ENCODE measurements around the gene TMC5.
"Not testable (repeated sequence)": the region's sequence is repeated elsewhere in the genome, so short reads cannot be mapped to it uniquely, and the experiment has no call there.

TMC5 gene

DNA sequence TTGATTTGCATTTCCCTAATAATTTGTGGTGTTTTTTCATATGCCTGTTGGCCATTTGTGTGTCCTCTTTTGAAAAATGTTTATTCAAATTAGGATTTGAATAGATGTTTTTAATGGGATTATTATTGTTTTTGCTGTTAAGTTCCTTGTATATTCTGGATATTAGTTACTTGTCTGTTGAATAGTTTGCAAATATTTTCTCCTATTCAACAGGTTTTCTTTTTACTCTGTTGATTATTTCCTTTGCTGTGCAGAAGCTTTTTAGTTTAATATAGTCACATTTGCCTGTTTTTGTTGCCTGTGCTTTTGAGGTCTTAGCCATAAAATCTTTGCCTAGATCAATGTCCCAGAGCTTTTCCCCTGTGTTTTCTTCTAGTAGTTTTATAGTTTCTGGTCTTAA lies 94.6 kb downstream of the TMC5 start:
- DNase-seq: no peak

GRCh38 chr16:19513377-19514053 lies 95.8 kb downstream of the TMC5 start:
- DNase-seq: peak in 1 of 2 donors; percentile 2

DNA sequence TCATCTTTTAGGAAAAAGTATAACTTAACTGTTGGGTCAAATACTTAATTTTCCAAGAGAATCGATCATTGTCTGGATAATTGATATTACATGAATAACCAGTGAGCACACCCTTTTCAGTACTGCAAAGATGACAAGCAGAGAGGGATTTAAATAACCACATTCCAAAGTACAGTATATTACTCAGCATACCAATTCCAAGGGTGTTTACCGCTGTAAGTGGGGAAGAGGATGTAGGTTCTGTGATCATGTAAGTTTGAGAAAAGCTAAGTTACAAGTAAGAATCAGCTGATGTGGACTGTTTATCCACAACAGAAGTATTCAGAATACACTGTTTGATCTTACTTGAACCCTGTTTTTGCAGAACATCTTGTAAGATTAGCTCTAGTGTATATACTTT lies 98.1 kb downstream of the TMC5 start:
- DNase-seq: no peak

DNA sequence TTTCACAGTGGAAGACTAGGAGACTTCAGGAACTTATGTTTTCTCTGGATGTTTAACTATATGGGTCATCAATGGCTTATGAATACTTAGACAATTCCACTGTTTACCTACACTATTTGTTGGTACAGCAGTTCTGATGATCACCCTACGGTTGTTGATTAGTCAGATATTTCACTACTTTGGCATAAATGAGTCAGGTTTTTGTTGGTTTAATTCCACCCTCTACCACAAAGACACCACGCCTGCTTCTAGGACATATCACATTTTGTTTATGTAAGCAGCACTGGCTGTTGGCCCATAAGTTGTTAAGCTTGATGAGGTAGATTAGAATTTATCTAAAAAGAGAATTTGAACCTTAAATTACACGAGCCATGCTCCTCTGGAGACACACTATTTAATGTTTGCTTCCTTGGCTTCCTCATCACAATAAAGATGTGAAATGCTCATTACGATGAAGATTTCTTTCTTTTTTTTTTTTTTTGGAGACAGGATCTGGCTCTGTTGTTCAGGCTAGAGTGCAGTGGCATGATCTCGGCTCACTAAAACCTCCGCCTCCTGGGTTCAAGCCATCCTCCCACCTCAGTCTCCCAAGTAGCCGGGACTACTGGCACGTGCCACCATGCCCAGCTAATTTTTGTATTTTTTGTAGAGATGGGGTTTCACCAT lies 99.9 kb downstream of the TMC5 start:
- no peak for DNase-seq

DNA sequence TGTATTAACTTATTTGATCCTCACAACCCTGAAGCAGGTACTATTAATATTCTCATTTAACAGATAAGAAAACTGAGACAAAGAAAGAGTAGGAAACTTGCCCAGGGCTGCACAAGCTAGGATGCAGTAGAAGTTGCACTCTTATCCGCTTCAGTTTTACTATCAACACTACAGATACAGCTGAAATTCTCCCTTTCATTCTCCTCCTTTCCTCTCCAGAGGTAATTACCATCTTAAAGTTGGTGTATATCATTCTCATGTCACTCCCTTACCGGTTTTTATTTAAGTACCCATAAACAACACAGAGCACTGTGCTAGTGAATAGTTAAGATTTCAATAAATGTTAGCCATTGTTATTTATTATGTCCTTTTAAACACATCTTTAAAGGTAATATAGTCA lies 100.7 kb downstream of the TMC5 start:
- no peak for DNase-seq

GRCh38 chr16:19520861-19521331 lies 103.2 kb downstream of the TMC5 start:
- peak in 1 of 2 donors; percentile 18 for DNase-seq

- DNase-seq: peak; percentile 93 to 94
Observed at GRCh38 chr16:19521471-19522396, 104.1 kb downstream of the TMC5 start, which contains the start of gene GDE1. TSS of gene GDE1 (minus strand) at chr16:19522098. CDS start at chr16:19521964, 134 bp downstream.

- DNase-seq: no peak
Observed at GRCh38 chr16:19522397-19522732, 104.7 kb downstream of the TMC5 start.

DNA sequence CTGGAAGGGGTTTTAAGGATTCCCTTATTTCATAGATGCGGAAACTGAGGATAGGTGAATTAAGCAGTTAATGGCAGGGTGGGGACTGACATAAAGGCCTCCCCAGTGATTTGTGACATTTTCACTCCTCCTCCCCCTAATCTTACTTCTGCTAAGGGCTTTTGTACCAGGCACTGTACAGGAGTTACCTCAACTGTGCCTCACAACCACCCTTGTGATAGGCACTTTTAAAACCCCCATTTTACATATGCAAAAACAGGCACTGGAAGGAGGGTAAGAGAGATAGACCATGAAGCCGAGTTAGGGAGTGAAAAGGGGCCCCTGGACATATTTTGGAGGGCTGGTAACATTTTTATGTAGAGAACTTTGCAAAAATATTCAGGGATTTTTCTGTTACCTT lies 105.1 kb downstream of the TMC5 start:
- no peak for DNase-seq

- no peak for DNase-seq
Observed at GRCh38 chr16:19523184-19523558, 105.5 kb downstream of the TMC5 start.

DNA sequence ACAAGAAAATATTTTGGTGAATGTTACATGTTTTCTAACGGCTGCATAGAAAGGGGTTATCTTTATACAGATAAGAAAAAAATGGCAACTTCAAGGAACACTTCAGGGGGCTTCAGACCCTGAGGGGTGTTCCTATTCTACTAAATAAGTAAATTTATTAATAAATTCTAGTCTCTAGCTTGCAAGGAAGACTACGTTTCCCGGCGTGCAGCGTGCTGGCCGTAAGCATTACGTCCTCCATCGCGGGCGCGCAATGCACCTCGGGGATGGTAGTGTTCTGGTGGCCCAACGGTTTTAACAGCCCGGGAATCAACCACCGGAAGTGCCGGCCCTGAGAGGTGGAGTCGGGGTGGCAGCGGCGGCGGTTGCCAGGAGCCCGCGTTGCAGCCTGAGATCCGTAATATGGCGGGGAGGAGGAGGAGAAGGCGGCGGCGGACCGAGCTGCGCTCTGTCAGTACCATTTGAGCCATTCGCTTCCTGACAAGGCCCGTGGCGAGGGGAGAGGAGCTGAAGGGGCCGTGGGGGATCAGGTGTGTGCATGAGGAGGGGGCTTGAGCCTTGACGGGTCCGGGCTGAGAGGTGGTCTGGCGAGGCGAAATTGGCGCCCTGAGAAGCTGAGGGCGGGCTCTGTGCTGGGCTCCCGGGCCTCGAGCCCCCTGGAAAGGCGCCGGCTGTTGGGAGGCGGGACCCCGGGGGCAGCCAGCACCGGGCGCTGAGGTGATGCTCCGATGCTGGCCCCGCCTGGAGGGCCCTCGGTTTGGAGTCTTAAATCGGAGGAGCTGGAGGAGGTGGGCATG lies 106.1 kb downstream of the TMC5 start, which contains the start of gene CCP110:
Gene CCP110 (plus strand): TSS at position 384 of the 797 bp plus-strand sequence. CDS start 3,940 bp downstream, outside the sequence.
- DNase-seq: peak; percentile 94 to 95

DNA sequence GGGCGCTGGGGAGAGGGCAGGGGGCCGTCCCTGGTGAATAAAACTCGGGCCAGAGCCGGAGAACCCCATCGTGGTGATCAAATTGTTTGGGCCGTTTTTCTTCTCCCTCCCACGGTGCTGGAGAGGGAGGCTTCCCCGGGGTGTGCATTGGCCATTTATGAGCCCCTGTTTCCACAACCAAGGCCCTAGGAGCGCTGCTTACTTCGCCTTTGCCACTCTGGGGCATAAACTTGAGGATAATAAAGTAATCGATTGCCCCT lies 106.6 kb downstream of the TMC5 start:
- peak in 1 of 2 donors; percentile 1 for DNase-seq

- peak in 1 of 2 donors; percentile 12 for DNase-seq
Observed at GRCh38 chr16:19524616-19525384, 107.1 kb downstream of the TMC5 start.

DNA sequence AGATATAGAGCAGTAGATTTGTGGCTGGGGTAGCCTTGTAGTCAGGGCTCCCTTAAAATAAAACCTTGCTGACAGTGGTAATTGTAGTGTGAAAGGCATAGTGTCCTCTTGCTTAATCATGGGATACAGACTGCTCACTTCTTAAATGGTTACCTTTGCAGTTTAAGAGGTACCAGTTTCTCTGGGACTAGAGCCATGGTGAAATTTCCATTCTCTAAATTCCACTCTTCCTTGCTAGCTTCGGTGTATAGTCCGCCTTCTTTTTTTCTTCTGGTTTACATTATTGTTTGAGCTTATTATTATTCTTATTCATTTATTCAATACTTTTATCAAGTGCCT lies 107.7 kb downstream of the TMC5 start:
- DNase-seq: no peak

DNA sequence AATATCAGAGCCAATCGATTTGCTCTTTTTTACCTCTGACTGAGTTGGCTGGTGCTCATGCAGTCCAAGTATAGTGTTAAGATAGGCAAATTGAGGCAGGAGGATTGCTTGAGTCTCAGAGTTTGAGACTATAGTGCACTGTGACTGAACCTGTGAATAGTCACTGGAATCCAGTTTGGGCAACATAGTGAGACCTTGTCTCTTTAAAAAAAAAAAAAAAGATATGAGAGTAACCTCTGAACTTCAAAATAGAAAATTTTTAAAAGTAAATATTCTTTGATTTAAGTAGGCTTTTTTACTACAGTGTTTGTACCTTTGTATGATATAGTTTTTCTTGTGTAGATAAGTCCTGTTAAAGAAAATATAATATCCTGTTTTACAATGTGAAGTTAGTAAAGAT lies 109.5 kb downstream of the TMC5 start:
- DNase-seq: no peak

- no peak for DNase-seq
Observed at GRCh38 chr16:19528666-19529065, 111.0 kb downstream of the TMC5 start.

DNA sequence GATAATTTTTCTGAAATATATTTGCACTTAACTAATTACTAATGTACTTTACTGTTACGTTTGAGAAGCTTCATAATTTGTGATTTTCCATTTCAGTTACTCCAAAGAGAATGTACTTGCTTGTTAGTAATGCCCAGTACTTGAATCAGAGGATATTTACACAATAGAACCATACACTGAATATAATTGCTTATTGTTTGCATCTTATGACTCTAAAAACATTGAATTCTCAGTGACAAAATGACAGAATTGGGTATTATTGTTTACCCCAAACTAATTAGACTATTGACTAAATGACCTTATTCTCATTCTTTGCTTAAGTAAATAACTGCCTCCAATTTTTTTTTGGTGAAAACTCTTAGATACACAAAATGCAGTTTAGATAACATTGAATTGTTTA lies 114.9 kb downstream of the TMC5 start:
- no peak for DNase-seq

DNA sequence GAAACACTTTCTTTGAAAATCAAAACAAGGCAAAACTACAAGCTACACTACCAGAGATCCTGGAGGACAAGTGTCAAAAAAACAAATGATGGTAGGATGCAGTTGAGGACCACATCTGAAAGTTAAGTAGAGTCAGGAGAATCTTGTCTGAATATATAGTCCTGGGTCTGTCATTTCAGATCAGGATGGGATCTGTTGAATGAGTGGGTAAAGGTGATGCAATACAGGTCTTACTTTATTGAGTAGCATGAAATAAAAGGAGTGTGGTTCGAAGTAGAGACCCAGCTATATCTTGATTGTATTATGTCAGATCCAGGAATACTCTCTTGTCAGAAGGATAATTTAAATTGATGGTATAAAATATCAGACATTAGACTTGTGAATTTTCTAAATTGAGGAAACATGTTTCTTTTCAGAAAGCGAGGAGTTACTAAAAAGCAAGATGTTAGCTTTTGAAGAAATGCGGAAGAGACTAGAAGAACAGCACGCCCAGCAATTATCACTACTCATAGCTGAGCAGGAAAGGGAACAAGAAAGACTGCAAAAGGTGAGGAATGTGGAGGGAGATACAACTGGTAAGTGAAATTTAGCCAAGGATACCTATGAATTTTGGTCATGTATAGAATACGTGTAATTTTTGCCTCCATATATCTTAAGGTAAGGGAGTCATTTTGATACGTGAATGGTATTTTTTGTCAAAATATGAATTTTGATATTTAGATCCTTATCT lies 122.7 kb downstream of the TMC5 start:
- no peak for DNase-seq

- no peak for DNase-seq
Observed at GRCh38 chr16:19542138-19542821, 124.6 kb downstream of the TMC5 start.

DNA sequence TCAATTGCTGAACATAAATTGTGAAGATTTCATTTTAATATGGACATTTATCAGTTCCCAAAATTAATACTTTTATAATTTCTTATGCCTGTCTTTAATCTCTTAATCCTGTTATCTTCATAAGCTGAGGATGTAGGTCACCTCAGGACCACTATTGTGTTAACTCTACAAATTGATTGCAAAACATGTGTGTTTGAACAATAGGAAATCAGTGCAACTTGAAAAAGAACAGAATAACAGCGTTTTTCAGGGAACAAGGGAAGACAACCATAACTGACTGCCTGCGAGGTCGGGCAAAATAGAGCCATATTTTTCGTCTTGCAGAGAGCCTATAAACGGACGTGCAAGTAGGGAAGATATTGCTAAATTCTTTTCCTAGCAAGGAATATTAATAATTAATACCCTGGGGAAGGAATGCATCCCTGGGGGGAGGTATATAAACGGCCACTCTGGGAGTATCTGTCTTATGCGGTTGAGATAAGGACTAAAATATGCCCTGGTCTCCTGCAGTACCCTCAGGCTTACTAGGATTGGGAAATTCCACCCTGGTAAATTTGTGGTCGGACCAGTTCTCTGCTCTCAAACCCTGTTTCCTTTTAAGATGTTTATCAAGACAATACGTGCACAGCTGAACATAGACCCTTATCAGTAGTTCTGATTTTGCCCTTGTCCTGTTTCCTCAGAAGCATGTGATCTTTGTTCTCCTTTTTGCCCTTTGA lies 125.8 kb downstream of the TMC5 start:
- not testable (repeated sequence) for DNase-seq

All from CD4-positive, alpha-beta T cell treated with Interleukin-4 for 1 hour (primary cell).